Activated CD8-positive, alpha-beta T cell treated with anti-CD3 and anti-CD28 coated beads, Interleukin-2, amount 10 ng/mL, durations not matched to agents 7 days and 5 days (primary cell): ENCODE data around the gene RPS6KA5. TPM values are rescaled to one million over a fixed set of nuclear protein-coding genes. Genes with fewer than 3 reads are reported as not detected.
"Not testable (repeated sequence)": the region's sequence is repeated elsewhere in the genome, so short reads cannot be mapped to it uniquely, and the experiment has no call there.

ENCODE experiments used
- ATAC-seq: fragments of 150-1000 bp; cut with Tn5 transposase; one replicate; pipeline ENCODE4 v1.10.0; 2021; ENCODE audit warnings: moderate library complexity
- CTCF ChIA-PET: fragments of 350-600 bp; sonication (Branson Sonifier 250); formaldehyde crosslinking; loops from one replicate; lab custom pipeline; 2021; ENCODE audit warnings: antibody characterized with exemption; lab: Charles Lee
- POLR2A ChIA-PET: fragments of 350-600 bp; sonication (Branson Sonifier 250); formaldehyde crosslinking; loops from one replicate; lab custom pipeline; 2021; ENCODE audit warnings: antibody characterized with exemption; lab: Charles Lee
- DNase-seq: peaks from one replicate; pipeline ENCODE4 v3.0.0-alpha.2; 2020
- H3K27ac Mint-ChIP-seq: one replicate; pipeline ENCODE4 v1.8.0; 2021; ENCODE audit warnings: mild to moderate bottlenecking, mixed read lengths
- H3K27me3 Mint-ChIP-seq: one replicate; pipeline ENCODE4 v1.8.0; 2021; ENCODE audit warnings: low read depth, mixed read lengths
- H3K36me3 Mint-ChIP-seq: one replicate; pipeline ENCODE4 v1.8.0; 2021; ENCODE audit warnings: low read depth, mixed read lengths
- H3K4me1 Mint-ChIP-seq: one replicate; pipeline ENCODE4 v1.8.0; 2021; ENCODE audit warnings: low read depth, mixed read lengths
- H3K4me3 Mint-ChIP-seq: one replicate; pipeline ENCODE4 v1.8.0; 2021; ENCODE audit warnings: mild to moderate bottlenecking, mixed read lengths
- H3K9me3 Mint-ChIP-seq: one replicate; pipeline ENCODE4 v1.8.0; 2022; ENCODE audit warnings: mixed read lengths; ENCODE audit not compliant: insufficient read depth
- total RNA-seq, 2 experiments: library from RNA; stranded (reverse); gene quantifications; one replicate each; pipeline ENCODE4 v1.2.3, GENCODE V29; 2021

The RPS6KA5 gene
- total RNA-seq, 2 experiments from 2014 or later, result 50.8 to 53.1 TPM

GRCh38 chr14:90986510-90986909, 73.9 kb downstream of the RPS6KA5 start:
- CTCF ChIA-PET, result interaction anchor here (0.9 to 1.4 kb wide), 3 partner anchors 72 to 128 kb away, joined by 3 to 4 read pairs (median 4); no protein-coding TSS in a partner anchor
- POLR2A ChIA-PET, result no interaction called here
- peaks cover 34% of the 10 kb centered on the region for H3K4me1 Mint-ChIP-seq
- DNase-seq, result no peak
- H3K36me3 Mint-ChIP-seq, result peaks cover 54% of the 10 kb centered on the region
- no peaks in the 10 kb centered on the region for H3K27me3 Mint-ChIP-seq
- no peak for ATAC-seq
- no peaks in the 10 kb centered on the region for H3K9me3 Mint-ChIP-seq
- no peak overlapping the region for H3K4me3 Mint-ChIP-seq
- H3K27ac Mint-ChIP-seq, result peak overlapping the region; percentile 14

GRCh38 chr14:90985601-90986242, 74.7 kb downstream of the RPS6KA5 start:
- H3K36me3 Mint-ChIP-seq, result peaks cover 49% of the 10 kb centered on the region
- ChIA-PET CTCF (interaction anchor here (0.9 to 1.4 kb wide), 3 partner anchors 73 to 129 kb away, joined by 3 to 4 read pairs (median 4); no protein-coding TSS in a partner anchor), POLR2A (no interaction called here)
- H3K9me3 Mint-ChIP-seq, result no peaks in the 10 kb centered on the region
- peaks cover 26% of the 10 kb centered on the region for H3K4me1 Mint-ChIP-seq
- no peaks in the 10 kb centered on the region for H3K27me3 Mint-ChIP-seq
- no peak for DNase-seq
- no peak overlapping the region for H3K4me3 Mint-ChIP-seq
- H3K27ac Mint-ChIP-seq, result no peak overlapping the region
- no peak for ATAC-seq

GRCh38 chr14:90983560-90983959, 76.9 kb downstream of the RPS6KA5 start:
- ChIA-PET CTCF (interaction anchor here (1.1 kb wide), 1 partner anchor 53 kb away, joined by 3 read pairs; no protein-coding TSS in a partner anchor), POLR2A (no interaction called here)
- DNase-seq (no peak), ATAC-seq (no peak)
- Mint-ChIP-seq H3K4me3 (no peak overlapping the region), H3K27me3 (no peaks in the 10 kb centered on the region), H3K4me1 (peaks cover 17% of the 10 kb centered on the region), H3K27ac (no peak overlapping the region), H3K36me3 (peaks cover 42% of the 10 kb centered on the region), H3K9me3 (no peaks in the 10 kb centered on the region)

GRCh38 chr14:90981636-90982035, 78.8 kb downstream of the RPS6KA5 start:
- peak overlapping the region; percentile 37 for H3K27ac Mint-ChIP-seq
- CTCF ChIA-PET, result no interaction called here
- ATAC-seq (no peak), DNase-seq (no peak)
- peaks cover 12% of the 10 kb centered on the region for H3K4me1 Mint-ChIP-seq
- no peak overlapping the region for H3K4me3 Mint-ChIP-seq
- POLR2A ChIA-PET, result no interaction called here
- peaks cover 45% of the 10 kb centered on the region for H3K36me3 Mint-ChIP-seq
- H3K27me3 Mint-ChIP-seq, result no peaks in the 10 kb centered on the region
- H3K9me3 Mint-ChIP-seq, result no peaks in the 10 kb centered on the region

- H3K27me3 Mint-ChIP-seq, H3K9me3 Mint-ChIP-seq, H3K4me3 Mint-ChIP-seq, H3K4me1 Mint-ChIP-seq, H3K27ac Mint-ChIP-seq, DNase-seq, POLR2A ChIA-PET, ATAC-seq: not testable (repeated sequence)
- H3K36me3 Mint-ChIP-seq, result peaks cover 51% of the 10 kb centered on the region
- CTCF ChIA-PET, result interaction anchor here (0.6 to 1.1 kb wide), 3 partner anchors 19 to 149 kb away, joined by 3 read pairs; no protein-coding TSS in a partner anchor
Observed at GRCh38 chr14:90980636-90981035, 79.8 kb downstream of the RPS6KA5 start.

GRCh38 chr14:90979515-90979914, 80.9 kb downstream of the RPS6KA5 start:
- H3K27me3 Mint-ChIP-seq, result no peaks in the 10 kb centered on the region
- H3K36me3 Mint-ChIP-seq, result peaks cover 56% of the 10 kb centered on the region
- ChIA-PET CTCF (interaction anchor here (1.0 to 1.1 kb wide), 2 partner anchors 20 to 76 kb away, joined by 3 read pairs; no protein-coding TSS in a partner anchor), POLR2A (no interaction called here)
- DNase-seq (no peak), ATAC-seq (no peak)
- no peak overlapping the region for H3K27ac Mint-ChIP-seq
- no peak overlapping the region for H3K4me3 Mint-ChIP-seq
- H3K4me1 Mint-ChIP-seq, result peaks cover 7% of the 10 kb centered on the region
- no peaks in the 10 kb centered on the region for H3K9me3 Mint-ChIP-seq

GRCh38 chr14:90976101-90976500, 84.3 kb downstream of the RPS6KA5 start:
- H3K27ac Mint-ChIP-seq, result no peak overlapping the region
- H3K9me3 Mint-ChIP-seq, result no peaks in the 10 kb centered on the region
- peaks cover 67% of the 10 kb centered on the region for H3K36me3 Mint-ChIP-seq
- peaks cover 10% of the 10 kb centered on the region for H3K4me1 Mint-ChIP-seq
- H3K4me3 Mint-ChIP-seq, result no peak overlapping the region
- POLR2A ChIA-PET, result no interaction called here
- CTCF ChIA-PET, result no interaction called here
- ATAC-seq (no peak), DNase-seq (no peak)
- H3K27me3 Mint-ChIP-seq, result no peaks in the 10 kb centered on the region

GRCh38 chr14:90971687-90972086, 88.8 kb downstream of the RPS6KA5 start:
- ATAC-seq (no peak), DNase-seq (no peak)
- POLR2A ChIA-PET, result no interaction called here
- Mint-ChIP-seq H3K9me3 (peaks cover 3% of the 10 kb centered on the region), H3K27ac (no peak overlapping the region), H3K36me3 (peaks cover 66% of the 10 kb centered on the region), H3K27me3 (no peaks in the 10 kb centered on the region), H3K4me1 (peaks cover 38% of the 10 kb centered on the region), H3K4me3 (no peak overlapping the region)
- CTCF ChIA-PET, result interaction anchor here (0.9 to 1.1 kb wide), 3 partner anchors 16 to 202 kb away, joined by 3 to 5 read pairs (median 4); no protein-coding TSS in a partner anchor

- DNase-seq (no peak), ATAC-seq (peak; percentile 66)
- peak overlapping the region; percentile 29 for H3K4me3 Mint-ChIP-seq
- H3K27ac Mint-ChIP-seq, result peak overlapping the region; percentile 78
- no peaks in the 10 kb centered on the region for H3K27me3 Mint-ChIP-seq
- peaks cover 69% of the 10 kb centered on the region for H3K36me3 Mint-ChIP-seq
- ChIA-PET POLR2A (interaction anchor here (1.0 kb wide), 1 partner anchor 144 kb away, joined by 10 read pairs; the partner anchor contains the start of gene DGLUCY), CTCF (interaction anchor here (0.8 to 2.3 kb wide), 10 partner anchors 25 to 1713 kb away, joined by 3 to 8 read pairs (median 4); partner anchors contain the start of gene DGLUCY)
- peaks cover 3% of the 10 kb centered on the region for H3K9me3 Mint-ChIP-seq
- peaks cover 41% of the 10 kb centered on the region for H3K4me1 Mint-ChIP-seq
Observed at GRCh38 chr14:90970167-90970600, 90.3 kb downstream of the RPS6KA5 start.

- Mint-ChIP-seq H3K27me3 (no peaks in the 10 kb centered on the region), H3K36me3 (peaks cover 66% of the 10 kb centered on the region), H3K4me3 (peak overlapping the region; percentile 29), H3K4me1 (peaks cover 41% of the 10 kb centered on the region), H3K27ac (peak overlapping the region; percentile 78), H3K9me3 (peaks cover 3% of the 10 kb centered on the region)
- no peak for DNase-seq
- POLR2A ChIA-PET, result interaction anchor here (1.0 kb wide), 1 partner anchor 145 kb away, joined by 10 read pairs; the partner anchor contains the start of gene DGLUCY
- peak; percentile 51 for ATAC-seq
- CTCF ChIA-PET, result interaction anchor here (0.8 to 2.3 kb wide), 11 partner anchors 25 to 1714 kb away, joined by 3 to 8 read pairs (median 4); partner anchors contain the start of gene DGLUCY
Observed at GRCh38 chr14:90969531-90970166, 90.8 kb downstream of the RPS6KA5 start.

GRCh38 chr14:90968025-90968424, 92.4 kb downstream of the RPS6KA5 start:
- DNase-seq (no peak), ATAC-seq (no peak)
- H3K27me3 Mint-ChIP-seq, result no peaks in the 10 kb centered on the region
- peaks cover 41% of the 10 kb centered on the region for H3K4me1 Mint-ChIP-seq
- H3K4me3 Mint-ChIP-seq, result no peak overlapping the region
- H3K27ac Mint-ChIP-seq, result no peak overlapping the region
- H3K36me3 Mint-ChIP-seq, result peaks cover 70% of the 10 kb centered on the region
- ChIA-PET CTCF (interaction anchor here (1.1 kb wide), 1 partner anchor 65 kb away, joined by 5 read pairs; no protein-coding TSS in a partner anchor), POLR2A (no interaction called here)
- H3K9me3 Mint-ChIP-seq, result peaks cover 3% of the 10 kb centered on the region
